Measurements from ENCODE around the gene FAM163B.

Gene FAM163B

DNA sequence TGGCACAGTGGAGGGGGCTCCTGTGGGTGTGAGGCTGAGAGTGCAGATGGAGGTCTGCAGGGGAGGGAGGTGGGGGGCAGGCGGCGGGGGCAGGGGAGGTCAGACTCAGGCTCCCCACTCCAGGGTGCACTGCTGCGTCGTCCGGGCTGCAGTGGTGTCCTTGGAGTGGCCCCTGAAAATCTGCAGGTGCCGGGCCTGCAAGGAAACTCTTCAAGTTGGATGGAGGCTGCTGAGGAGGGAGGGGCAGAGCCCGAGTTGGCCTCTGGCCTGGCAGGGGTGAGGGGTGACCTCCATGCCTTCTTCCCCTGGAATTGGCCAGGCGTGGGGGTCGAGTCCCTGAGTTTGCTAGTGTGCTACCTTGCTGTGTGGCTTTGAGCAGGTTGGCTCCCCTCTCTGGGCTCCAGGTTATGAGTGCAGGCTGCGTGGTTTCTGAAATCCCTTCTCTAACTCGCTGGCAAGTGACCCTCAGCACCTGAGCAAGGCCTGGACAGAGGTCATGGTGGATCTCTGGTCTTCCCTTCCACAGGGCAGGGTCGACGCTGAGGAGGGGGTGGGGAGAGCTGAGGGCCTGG is 73.8 kb downstream of the FAM163B start:
- H3K4me1 ChIP-seq (ENCODE audit: control insufficient read depth, insufficient read depth, low read length): no peaks in the 10 kb centered on the region

DNA sequence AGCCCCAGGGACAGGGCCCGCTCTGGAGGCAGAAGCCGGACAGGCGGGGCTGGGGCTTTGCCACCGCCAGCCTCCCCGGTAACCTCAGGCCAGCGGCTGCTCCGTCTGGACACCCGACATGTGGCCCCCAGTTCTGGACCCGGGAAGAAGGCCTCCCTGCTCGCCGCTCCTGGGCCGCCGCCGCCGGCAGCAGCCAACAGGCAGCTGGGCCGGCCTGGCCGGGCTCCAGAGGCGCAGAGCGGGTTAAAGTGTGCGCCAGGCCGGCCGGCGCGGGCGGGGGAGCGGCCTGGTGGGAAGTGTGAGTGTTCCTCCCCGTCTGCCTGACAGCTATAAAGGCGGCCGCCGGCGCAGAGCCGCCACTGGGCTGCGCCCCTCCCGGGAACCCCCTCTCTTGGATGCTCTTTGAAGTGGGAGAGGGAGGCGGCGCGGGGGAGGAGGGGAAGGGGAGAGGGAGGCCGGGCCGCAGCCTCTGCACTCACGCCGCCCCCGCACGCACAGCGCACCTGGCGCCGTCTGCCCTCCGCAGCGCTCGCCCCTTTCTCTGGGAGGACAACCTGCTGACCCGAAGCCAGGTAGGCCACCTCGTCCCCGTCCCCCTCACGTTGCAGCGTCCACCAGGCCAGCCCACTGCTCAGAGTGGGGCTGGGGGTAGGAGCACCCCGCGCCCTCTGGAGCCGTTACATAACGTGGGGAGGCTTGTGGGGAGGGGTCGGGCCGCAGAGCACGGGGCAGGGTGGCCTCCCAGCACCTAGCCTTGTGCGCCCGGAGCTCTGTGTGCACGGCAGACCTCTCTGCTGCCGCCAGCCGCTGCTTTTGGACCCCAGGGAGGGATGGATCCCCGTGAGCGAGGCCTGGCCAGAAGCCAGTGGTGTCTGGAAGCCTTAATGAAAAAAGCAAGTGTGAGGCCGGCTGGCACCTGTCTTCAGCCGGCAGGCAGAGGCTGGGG is 74.6 kb downstream of the FAM163B start, which contains the start of gene ADAMTSL2:
Gene ADAMTSL2 (plus strand): TSS at position 359 of the 946 bp plus-strand sequence. CDS start 2,009 bp downstream, outside the sequence.
- no peaks in the 10 kb centered on the region for H3K27me3 ChIP-seq (ENCODE audit: control insufficient read depth, insufficient read depth, low read length)
- H3K27ac ChIP-seq (ENCODE audit: low read depth, low read length): peak within 1 kb of the TSS; percentile 46
- H3K9ac ChIP-seq (ENCODE audit: low read length): no peak within 1 kb of the TSS
- H3K4me3 ChIP-seq (ENCODE audit: low read length): peak within 1 kb of the TSS; percentile 49
- H3K4me1 ChIP-seq (ENCODE audit: control insufficient read depth, insufficient read depth, low read length): no peaks in the 10 kb centered on the region
- H3K36me3 ChIP-seq (ENCODE audit: control insufficient read depth, insufficient read depth, low read length): no peaks in the 10 kb centered on the region

More for the DNA sequence above, 73.8 kb downstream of the FAM163B start:
- no peak overlapping the region for H3K4me3 ChIP-seq (ENCODE audit: low read length)
- no peak overlapping the region for H3K27ac ChIP-seq (ENCODE audit: low read depth, low read length)
- no peak overlapping the region for H3K9ac ChIP-seq (ENCODE audit: low read length)
- no peaks in the 10 kb centered on the region for H3K36me3 ChIP-seq (ENCODE audit: control insufficient read depth, insufficient read depth, low read length)
- no peaks in the 10 kb centered on the region for H3K27me3 ChIP-seq (ENCODE audit: control insufficient read depth, insufficient read depth, low read length)

DNA sequence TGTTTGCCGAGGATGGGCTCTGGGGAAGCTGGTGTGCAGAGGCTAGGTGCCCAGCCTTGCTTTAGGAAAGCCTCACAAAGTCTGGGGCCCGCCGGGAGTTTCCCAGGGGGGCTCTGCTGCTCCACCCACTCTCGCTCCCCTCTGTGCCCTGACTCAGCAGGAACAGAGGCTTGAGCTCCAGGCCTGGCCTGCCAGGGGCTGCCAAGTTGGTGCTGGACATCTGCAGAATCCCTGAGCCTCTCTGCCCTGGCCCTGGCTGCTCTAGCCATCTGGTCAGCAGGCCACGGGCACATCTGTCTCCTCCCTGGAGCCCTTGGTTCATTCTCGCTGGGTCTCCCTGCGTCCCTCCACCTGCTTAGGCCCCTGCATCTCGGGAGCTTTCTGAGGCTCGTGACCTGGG is 75.3 kb downstream of the FAM163B start:
- Histone ChIP-seq H3K27ac (ENCODE audit: low read depth, low read length) (peak overlapping the region; percentile 46), H3K4me1 (ENCODE audit: control insufficient read depth, insufficient read depth, low read length) (no peaks in the 10 kb centered on the region), H3K9ac (ENCODE audit: low read length) (no peak overlapping the region), H3K4me3 (ENCODE audit: low read length) (no peak overlapping the region), H3K36me3 (ENCODE audit: control insufficient read depth, insufficient read depth, low read length) (no peaks in the 10 kb centered on the region), H3K27me3 (ENCODE audit: control insufficient read depth, insufficient read depth, low read length) (no peaks in the 10 kb centered on the region)

DNA sequence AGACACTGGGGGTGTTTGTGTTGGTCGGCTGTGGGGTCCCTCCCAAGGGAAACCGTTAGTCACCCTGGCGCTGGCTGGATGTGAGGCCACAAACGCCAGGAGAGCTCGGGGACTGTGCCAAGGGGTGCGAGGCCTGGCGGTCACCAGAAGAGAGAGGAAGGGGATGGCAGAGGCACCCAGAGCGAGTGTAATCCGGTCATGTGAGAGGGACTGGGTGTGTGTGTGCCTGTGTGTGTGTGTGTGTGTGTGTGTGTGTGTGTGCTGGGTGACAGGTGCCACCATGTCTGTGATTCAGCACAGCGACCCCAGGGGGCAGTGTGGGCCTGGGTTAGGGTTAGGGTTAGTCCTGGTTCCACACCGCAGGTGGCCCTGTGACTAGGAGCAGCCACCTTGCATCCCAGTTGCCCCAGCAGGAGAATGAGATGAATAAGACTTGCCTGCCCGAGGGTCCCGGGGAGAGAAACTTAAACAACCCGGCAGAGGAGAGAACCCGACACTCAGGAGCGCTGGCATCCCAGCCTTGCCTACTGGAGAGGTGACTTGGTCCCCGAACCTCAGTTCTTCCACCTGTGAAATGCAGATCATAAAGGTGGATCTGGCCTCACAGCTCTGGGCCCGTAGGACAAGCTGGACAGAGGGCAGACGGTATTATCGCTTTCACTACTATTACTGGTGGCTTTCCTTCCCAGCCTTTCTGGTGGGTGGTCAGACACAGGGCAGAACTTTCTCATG is 76.1 kb downstream of the FAM163B start:
- H3K4me3 ChIP-seq (ENCODE audit: low read length): no peak overlapping the region
- peaks cover 7% of the 10 kb centered on the region for H3K4me1 ChIP-seq (ENCODE audit: control insufficient read depth, insufficient read depth, low read length)
- H3K27me3 ChIP-seq (ENCODE audit: control insufficient read depth, insufficient read depth, low read length): peaks cover 4% of the 10 kb centered on the region
- H3K27ac ChIP-seq (ENCODE audit: low read depth, low read length): no peak overlapping the region
- no peak overlapping the region for H3K9ac ChIP-seq (ENCODE audit: low read length)
- no peaks in the 10 kb centered on the region for H3K36me3 ChIP-seq (ENCODE audit: control insufficient read depth, insufficient read depth, low read length)

DNA sequence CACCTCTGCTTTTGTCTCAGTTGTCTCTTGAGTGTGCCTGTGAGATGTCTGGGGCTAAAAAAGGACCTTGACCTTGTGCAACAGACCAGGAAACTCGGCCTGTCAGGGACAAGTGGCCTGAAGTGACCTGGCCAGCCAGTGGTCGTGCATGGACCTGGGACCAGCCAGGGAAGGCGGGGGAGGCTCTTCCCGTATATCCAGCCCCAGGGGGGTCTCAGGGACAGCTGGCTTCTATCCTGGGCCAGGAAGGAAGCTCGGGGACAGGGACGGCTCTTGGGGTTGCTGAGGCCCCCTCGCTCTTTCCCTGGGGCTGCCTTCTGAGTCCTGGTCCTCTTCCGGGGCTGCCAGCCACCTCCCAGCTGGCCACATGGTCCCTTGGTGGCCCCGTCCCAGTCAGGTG is 77.9 kb downstream of the FAM163B start:
- Histone ChIP-seq H3K9ac (ENCODE audit: low read length) (no peak overlapping the region), H3K4me3 (ENCODE audit: low read length) (no peak overlapping the region), H3K27ac (ENCODE audit: low read depth, low read length) (no peak overlapping the region), H3K4me1 (ENCODE audit: control insufficient read depth, insufficient read depth, low read length) (peaks cover 20% of the 10 kb centered on the region), H3K27me3 (ENCODE audit: control insufficient read depth, insufficient read depth, low read length) (peaks cover 4% of the 10 kb centered on the region), H3K36me3 (ENCODE audit: control insufficient read depth, insufficient read depth, low read length) (no peaks in the 10 kb centered on the region)

DNA sequence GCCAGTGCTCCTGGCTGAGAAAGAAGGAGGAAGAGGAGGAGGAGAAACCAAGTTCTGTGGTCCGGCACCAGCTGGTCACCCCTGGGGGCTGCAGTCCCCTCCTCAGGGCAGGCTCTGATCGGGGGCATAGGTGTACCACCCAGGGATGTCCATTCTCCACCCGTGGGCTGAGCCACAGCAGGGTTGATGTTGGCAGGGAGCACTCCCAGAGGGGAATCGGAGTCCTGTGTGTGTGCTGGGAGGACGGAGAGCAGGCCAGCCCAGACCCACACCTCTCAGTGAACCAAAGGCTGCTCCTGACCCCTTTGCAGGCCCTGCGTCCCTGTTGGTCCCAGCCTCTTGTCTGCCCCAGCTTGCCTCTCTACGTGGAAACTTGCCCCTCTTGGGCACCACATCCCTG is 79.3 kb downstream of the FAM163B start:
- peaks cover 20% of the 10 kb centered on the region for H3K4me1 ChIP-seq (ENCODE audit: control insufficient read depth, insufficient read depth, low read length)

DNA sequence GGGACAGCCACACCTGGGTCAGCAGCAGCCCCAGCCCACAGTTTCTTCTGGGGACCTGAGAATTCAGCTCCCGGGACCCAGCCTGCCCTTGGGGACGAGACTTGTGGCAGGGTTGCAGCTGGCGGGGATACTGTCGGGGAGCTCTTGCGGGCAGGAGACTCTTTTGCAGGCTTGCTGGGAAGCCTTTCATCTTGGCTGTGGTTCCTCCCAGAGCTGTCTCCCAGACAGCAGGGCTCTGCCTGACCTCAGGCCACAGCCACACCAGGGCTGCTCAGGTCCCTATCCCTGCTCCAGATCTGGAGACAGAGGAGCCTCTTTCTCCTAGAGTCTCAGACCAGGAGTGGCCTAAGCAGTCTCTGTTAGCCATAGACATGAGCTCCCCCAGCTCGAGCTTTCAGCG is 79.7 kb downstream of the FAM163B start:
- Histone ChIP-seq H3K27ac (ENCODE audit: low read depth, low read length) (no peak overlapping the region), H3K27me3 (ENCODE audit: control insufficient read depth, insufficient read depth, low read length) (peaks cover 4% of the 10 kb centered on the region), H3K4me3 (ENCODE audit: low read length) (no peak overlapping the region), H3K9ac (ENCODE audit: low read length) (no peak overlapping the region), H3K4me1 (ENCODE audit: control insufficient read depth, insufficient read depth, low read length) (peaks cover 20% of the 10 kb centered on the region), H3K36me3 (ENCODE audit: control insufficient read depth, insufficient read depth, low read length) (no peaks in the 10 kb centered on the region)

More for the DNA sequence above, 79.3 kb downstream of the FAM163B start:
- Histone ChIP-seq H3K27ac (ENCODE audit: low read depth, low read length) (no peak overlapping the region), H3K9ac (ENCODE audit: low read length) (no peak overlapping the region), H3K27me3 (ENCODE audit: control insufficient read depth, insufficient read depth, low read length) (peaks cover 4% of the 10 kb centered on the region), H3K36me3 (ENCODE audit: control insufficient read depth, insufficient read depth, low read length) (no peaks in the 10 kb centered on the region), H3K4me3 (ENCODE audit: low read length) (no peak overlapping the region)

DNA sequence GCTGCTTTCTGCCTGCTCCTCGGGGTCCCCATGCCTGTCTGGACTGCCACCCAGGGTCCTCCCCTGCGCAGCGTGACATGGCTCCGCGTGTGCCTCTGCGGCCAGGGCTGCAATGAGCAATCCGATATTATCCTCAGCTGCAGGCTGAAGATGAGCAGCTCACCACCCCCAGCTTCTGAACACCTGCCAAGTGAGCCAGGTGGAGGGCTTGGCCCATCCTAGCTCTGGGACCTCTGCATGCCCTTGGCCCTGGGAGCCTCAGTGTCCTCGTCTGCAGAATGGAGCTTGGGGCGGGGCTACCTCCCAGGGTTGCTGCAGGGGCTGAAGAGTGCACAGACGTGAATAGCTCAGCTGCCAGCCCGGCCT is 80.3 kb downstream of the FAM163B start:
- no peak overlapping the region for H3K4me3 ChIP-seq (ENCODE audit: low read length)
- H3K36me3 ChIP-seq (ENCODE audit: control insufficient read depth, insufficient read depth, low read length): no peaks in the 10 kb centered on the region
- H3K4me1 ChIP-seq (ENCODE audit: control insufficient read depth, insufficient read depth, low read length): peaks cover 20% of the 10 kb centered on the region
- peaks cover 4% of the 10 kb centered on the region for H3K27me3 ChIP-seq (ENCODE audit: control insufficient read depth, insufficient read depth, low read length)
- H3K9ac ChIP-seq (ENCODE audit: low read length): no peak overlapping the region
- H3K27ac ChIP-seq (ENCODE audit: low read depth, low read length): no peak overlapping the region

DNA sequence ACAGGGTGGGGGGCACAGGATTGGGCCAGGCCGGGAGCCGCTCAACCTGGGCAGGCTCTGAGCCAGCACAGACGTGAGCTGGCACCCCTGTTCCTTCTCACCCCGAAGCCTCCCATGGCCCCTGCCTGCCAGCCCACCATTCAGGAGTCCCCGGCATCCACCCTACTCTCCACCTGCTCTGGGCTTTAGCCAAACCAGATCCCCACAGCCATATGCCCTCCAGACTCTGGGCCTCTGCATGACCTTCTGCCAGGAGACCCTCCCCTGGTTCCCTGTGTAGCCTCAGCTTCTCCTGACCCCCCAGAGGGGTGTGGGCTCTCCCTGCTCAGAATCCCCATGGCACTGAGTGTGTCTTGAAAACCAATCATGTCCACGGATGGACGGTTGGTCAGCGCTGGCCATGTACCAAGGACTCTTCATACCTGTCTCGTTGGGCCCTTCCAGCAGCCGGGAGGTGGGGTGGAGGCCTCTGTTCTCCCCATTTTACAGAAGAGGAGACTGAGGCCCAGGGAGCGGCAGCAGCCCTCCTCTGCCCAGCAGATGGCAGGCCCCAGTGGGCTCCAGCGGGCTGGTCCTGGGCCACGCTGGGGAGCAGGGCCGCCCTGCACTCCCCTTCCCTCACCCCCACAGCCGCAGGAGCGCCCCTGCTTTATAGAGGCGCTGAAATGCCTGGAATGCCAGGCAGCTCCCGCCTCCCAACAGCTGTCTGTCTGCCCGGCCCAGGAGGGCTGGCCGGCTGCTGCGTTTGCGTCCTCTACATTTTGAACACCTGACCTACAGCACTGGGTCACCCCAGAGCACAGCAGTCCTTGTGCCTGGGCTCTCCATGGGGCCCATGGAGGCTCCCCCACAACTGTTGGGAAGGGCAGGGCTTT is 81.0 kb downstream of the FAM163B start:
- Histone ChIP-seq H3K9ac (ENCODE audit: low read length) (no peak overlapping the region), H3K27ac (ENCODE audit: low read depth, low read length) (peak overlapping the region; percentile 12), H3K36me3 (ENCODE audit: control insufficient read depth, insufficient read depth, low read length) (no peaks in the 10 kb centered on the region), H3K4me3 (ENCODE audit: low read length) (no peak overlapping the region), H3K4me1 (ENCODE audit: control insufficient read depth, insufficient read depth, low read length) (peaks cover 20% of the 10 kb centered on the region), H3K27me3 (ENCODE audit: control insufficient read depth, insufficient read depth, low read length) (peaks cover 4% of the 10 kb centered on the region)

DNA sequence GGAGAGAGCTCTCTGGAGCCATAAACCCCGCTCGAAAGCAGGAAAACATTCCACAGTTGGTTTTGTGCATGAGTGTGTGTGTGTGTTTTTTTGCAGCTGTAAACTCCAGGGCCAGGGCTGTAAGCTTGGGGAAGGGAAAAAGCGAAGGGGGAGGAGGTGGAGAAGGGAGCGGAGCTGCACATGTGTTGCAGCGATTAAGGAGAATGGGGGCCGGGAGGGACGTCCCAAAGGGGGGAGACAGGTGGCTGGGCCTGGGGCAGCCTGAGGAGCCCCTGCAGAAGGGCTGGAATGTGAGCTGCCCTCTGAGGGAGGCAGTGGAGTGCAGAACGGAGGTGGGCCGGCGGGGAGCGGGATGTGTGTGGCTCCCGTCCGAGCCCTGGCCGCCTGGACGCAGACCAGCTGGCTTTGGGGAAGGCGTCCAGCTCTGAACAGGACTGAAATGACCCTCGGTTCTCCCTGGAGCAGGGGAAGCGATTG is 81.7 kb downstream of the FAM163B start:
- Histone ChIP-seq H3K27ac (ENCODE audit: low read depth, low read length) (peak overlapping the region; percentile 22), H3K4me1 (ENCODE audit: control insufficient read depth, insufficient read depth, low read length) (peaks cover 20% of the 10 kb centered on the region), H3K36me3 (ENCODE audit: control insufficient read depth, insufficient read depth, low read length) (no peaks in the 10 kb centered on the region), H3K27me3 (ENCODE audit: control insufficient read depth, insufficient read depth, low read length) (peaks cover 4% of the 10 kb centered on the region), H3K4me3 (ENCODE audit: low read length) (peak overlapping the region; percentile 46), H3K9ac (ENCODE audit: low read length) (no peak overlapping the region)
